Measurements from ENCODE around the gene MIA. TPM values are rescaled to one million over a fixed set of nuclear protein-coding genes. Genes with fewer than 3 reads are reported as not detected.

The MIA gene
- total and polyA plus RNA-seq, 9 of the 15 experiments (the other 6 are each of a cell fraction or from before 2014, with no cell fraction given) = 0.21 TPM; not detected in 8

DNA sequence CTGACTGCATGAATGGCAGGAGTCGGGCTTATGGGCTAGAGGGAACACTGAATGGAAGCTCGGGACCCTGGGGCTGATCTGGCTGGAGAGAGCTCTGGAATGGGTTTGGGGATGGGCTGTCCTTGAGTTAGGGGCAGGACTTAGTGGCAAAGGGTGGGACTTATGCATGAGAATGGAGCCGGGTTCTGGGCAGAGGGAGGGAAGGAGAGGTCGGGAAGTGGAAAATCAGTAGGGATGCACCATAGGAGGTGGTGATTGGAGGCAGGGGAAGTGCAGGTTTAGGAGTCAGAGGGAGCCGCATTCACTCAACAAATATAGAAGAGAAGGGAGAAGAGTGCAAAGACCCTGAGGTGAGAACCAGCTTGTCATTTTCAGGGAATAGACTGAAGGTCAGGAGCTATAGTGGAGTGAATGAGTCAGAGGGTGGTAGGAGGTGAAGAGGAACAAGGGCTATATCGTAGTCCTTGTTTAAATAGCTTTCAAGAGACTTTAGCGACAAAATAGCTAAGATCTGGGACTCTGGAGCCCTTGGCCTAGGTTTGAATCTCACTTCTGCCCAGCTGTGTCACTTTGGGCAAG, 3.5 kb downstream of the MIA start (continued):
- TF ChIP-seq RREB1 (CRISPR knock-in tag; IDR thresholded peaks at IDR 0.05) (no peak), ZNF217 (CRISPR knock-in tag; IDR thresholded peaks at IDR 0.05) (no peak), ZNF507 (tag; conservative IDR thresholded peaks at IDR 0.05) (no peak), SIRT6 (IDR thresholded peaks at IDR 0.05; ENCODE audit: low read depth, low read length) (no peak), JUNB (CRISPR knock-in tag; conservative IDR thresholded peaks at IDR 0.05) (no peak), E2F5 (CRISPR knock-in tag; IDR thresholded peaks at IDR 0.05) (no peak), ZNF780A (CRISPR knock-in tag; IDR thresholded peaks at IDR 0.05) (no peak), ZNF583 (CRISPR knock-in tag; IDR thresholded peaks at IDR 0.05) (no peak), ARHGAP35 (IDR thresholded peaks at IDR 0.05; ENCODE audit: partially characterized antibody) (peak; percentile 31), FOXK2 (conservative IDR thresholded peaks at IDR 0.05 in 1 of 2, IDR thresholded peaks at IDR 0.05 in 1 of 2; ENCODE audit: low read depth in 2 of 2) (no peak), PURB (CRISPR knock-in tag; IDR thresholded peaks at IDR 0.05; ENCODE audit: low read depth) (no peak), U2AF1 (optimal IDR thresholded peaks at IDR 0.05; ENCODE audit: low read depth, low read length) (no peak), ARID1B (IDR thresholded peaks at IDR 0.05) (peak; percentile 57), MXI1 (IDR thresholded peaks at IDR 0.05; ENCODE audit: low read depth, low read length) (no peak), RBBP5 (IDR thresholded peaks at IDR 0.05; ENCODE audit: borderline replicate concordance, insufficient read depth, low read length, poor library complexity, severe bottlenecking) (no peak), CXXC5 (CRISPR knock-in tag; IDR thresholded peaks at IDR 0.05) (no peak), CREBBP (IDR thresholded peaks at IDR 0.05; ENCODE audit: low read depth, low read length) (no peak), ZBTB17 (CRISPR knock-in tag; IDR thresholded peaks at IDR 0.05) (no peak)
- TF ChIP-seq, protein P1, sequence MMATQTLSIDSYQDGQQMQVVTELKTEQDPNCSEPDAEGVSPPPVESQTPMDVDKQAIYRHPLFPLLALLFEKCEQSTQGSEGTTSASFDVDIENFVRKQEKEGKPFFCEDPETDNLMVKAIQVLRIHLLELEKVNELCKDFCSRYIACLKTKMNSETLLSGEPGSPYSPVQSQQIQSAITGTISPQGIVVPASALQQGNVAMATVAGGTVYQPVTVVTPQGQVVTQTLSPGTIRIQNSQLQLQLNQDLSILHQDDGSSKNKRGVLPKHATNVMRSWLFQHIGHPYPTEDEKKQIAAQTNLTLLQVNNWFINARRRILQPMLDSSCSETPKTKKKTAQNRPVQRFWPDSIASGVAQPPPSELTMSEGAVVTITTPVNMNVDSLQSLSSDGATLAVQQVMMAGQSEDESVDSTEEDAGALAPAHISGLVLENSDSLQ (IDR thresholded peaks at IDR 0.05) = peak; percentile 96
- TF ChIP-seq, protein P2, sequence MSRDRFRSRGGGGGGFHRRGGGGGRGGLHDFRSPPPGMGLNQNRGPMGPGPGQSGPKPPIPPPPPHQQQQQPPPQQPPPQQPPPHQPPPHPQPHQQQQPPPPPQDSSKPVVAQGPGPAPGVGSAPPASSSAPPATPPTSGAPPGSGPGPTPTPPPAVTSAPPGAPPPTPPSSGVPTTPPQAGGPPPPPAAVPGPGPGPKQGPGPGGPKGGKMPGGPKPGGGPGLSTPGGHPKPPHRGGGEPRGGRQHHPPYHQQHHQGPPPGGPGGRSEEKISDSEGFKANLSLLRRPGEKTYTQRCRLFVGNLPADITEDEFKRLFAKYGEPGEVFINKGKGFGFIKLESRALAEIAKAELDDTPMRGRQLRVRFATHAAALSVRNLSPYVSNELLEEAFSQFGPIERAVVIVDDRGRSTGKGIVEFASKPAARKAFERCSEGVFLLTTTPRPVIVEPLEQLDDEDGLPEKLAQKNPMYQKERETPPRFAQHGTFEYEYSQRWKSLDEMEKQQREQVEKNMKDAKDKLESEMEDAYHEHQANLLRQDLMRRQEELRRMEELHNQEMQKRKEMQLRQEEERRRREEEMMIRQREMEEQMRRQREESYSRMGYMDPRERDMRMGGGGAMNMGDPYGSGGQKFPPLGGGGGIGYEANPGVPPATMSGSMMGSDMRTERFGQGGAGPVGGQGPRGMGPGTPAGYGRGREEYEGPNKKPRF (IDR thresholded peaks at IDR 0.05; ENCODE audit: low read depth, low read length) = no peak

All from K562 (cell line).